Measurements from ENCODE around the gene GRIN2C. TPM values are rescaled to one million over a fixed set of nuclear protein-coding genes. Genes with fewer than 3 reads are reported as not detected.

Gene GRIN2C
- total RNA-seq, 2 donors from 2014 or later = 0.42 to 1.4 TPM

DNA sequence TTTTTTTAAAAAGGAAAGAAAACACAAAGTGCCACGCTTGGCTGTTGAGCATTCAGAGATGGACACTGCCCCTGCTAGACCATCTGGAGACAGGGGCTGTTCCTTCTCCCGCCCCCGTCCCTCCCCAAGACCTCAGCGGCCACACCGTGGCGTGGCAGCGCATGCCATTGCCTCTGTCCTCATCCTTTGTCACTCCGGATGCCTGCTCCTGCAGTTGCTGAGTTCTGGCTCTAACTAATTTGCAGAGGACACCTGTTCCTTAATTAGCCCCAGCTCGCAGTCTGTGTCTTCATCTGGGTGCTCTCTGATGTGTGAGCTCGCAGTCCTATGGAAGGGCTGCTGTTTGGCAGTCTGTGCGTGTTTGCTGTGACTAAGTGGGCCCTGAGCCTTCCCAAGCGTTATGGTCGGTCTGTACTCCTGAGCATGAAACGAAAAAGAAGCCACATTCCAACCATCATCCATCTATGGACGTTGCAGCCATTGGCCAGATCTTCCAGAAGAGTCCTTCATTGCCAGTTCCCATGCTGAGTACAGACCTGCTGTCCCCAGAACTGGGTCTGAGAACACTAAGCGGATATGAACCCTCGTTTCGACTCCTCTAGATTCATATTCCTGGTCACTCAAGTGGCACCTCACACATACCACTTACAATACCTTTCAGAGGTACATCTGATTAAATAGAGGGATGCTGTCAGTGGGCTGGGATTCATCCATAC, 42.6 kb downstream of the GRIN2C start:
- TF ChIP-seq, protein P1, sequence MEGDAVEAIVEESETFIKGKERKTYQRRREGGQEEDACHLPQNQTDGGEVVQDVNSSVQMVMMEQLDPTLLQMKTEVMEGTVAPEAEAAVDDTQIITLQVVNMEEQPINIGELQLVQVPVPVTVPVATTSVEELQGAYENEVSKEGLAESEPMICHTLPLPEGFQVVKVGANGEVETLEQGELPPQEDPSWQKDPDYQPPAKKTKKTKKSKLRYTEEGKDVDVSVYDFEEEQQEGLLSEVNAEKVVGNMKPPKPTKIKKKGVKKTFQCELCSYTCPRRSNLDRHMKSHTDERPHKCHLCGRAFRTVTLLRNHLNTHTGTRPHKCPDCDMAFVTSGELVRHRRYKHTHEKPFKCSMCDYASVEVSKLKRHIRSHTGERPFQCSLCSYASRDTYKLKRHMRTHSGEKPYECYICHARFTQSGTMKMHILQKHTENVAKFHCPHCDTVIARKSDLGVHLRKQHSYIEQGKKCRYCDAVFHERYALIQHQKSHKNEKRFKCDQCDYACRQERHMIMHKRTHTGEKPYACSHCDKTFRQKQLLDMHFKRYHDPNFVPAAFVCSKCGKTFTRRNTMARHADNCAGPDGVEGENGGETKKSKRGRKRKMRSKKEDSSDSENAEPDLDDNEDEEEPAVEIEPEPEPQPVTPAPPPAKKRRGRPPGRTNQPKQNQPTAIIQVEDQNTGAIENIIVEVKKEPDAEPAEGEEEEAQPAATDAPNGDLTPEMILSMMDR (IDR thresholded peaks at IDR 0.05) = no peak
- no peaks in the 10 kb centered on the region for H3K27me3 ChIP-seq (replicated peaks; ENCODE audit: insufficient read depth)
- no peak overlapping the region for H3K27ac ChIP-seq
- DNase-seq (ENCODE audit: low spot score) (no peak), ATAC-seq (ENCODE audit: insufficient number of reproducible peaks, low FRiP score, low read depth) (no peak)
- H3K36me3 ChIP-seq = peaks cover 16% of the 10 kb centered on the region
- no peaks in the 10 kb centered on the region for H3K9me3 ChIP-seq
- H3K4me3 ChIP-seq = no peak overlapping the region
- peaks cover 0 to 11% of the 10 kb centered on the region in 2 donors for H3K4me1 ChIP-seq (ENCODE audit: control insufficient read depth in 1 of 2, low read depth in 2 of 2)

DNA sequence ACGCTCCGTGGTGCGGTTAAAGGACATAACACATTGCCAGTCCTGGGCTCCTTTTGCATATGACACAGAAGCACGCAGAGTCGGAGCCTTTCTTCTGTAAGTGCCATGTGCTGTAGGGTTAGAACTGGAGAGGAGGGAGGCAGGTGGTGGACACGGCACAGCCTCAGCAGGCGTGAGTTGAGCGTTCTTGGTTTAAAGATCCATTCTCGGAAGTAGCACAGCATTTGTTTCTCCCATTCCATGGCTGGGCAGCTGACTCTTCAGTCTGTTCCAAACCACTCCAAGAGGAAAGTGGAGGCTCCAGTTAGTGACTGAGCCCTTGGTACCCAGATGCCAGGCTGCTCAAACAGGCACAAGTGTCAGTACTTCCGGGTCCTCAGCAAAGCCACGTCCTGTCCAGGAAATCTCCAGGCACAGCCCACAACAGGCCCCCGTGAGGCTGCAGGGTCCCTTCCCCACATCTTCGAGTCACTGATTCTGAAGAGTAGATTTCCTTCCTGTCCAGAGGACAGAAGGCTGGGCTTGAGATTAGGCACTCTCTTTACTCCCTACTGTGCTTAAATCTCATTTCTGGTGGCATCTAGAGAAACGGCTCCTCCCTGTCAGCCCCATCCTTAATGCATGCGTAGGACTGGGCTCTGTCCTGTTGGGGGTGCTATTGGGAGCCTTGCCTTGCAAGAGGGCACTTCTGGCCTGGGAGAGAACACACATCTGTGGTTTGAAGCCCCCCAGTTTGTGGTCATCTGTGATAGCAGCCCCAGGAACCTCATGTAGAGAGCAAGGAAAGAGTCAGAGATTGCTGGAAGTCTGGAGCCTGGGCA, 43.9 kb downstream of the GRIN2C start:
- H3K9me3 ChIP-seq = no peaks in the 10 kb centered on the region

DNA sequence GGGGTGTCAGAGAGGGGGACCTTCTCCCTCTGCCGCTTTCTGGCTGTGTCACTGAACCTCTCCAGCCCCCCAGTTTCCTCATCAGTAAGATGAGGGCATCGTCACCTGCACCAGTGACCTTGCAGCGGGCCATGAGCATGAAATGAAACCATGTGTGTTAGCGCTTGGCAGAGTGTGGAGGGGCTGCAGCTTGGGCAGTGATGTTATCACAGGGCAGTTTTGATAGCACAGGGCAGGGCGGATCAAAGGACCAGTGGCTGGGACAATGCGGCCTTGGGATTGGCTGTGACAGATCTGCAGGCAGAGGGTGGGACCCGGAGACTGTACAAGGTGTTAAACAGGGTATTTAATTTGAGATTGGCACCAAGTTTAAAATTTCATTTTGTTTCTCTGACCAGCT, 44.6 kb downstream of the GRIN2C start:
- H3K36me3 ChIP-seq = peaks cover 6% of the 10 kb centered on the region
- ATAC-seq (ENCODE audit: insufficient number of reproducible peaks, low FRiP score, low read depth) = no peak
- DNase-seq (ENCODE audit: low spot score) = no peak
- H3K4me3 ChIP-seq = no peak overlapping the region
- TF ChIP-seq, protein P1 (IDR thresholded peaks at IDR 0.05) = no peak
- no peaks in the 10 kb centered on the region for H3K27me3 ChIP-seq (replicated peaks; ENCODE audit: insufficient read depth)
- H3K27ac ChIP-seq = no peak overlapping the region
- no peaks in the 10 kb centered on the region for H3K9me3 ChIP-seq
- peaks cover 0 to 13% of the 10 kb centered on the region in 2 donors for H3K4me1 ChIP-seq (ENCODE audit: control insufficient read depth in 1 of 2, low read depth in 2 of 2)

More for the DNA sequence above, 43.9 kb downstream of the GRIN2C start:
- no peak for DNase-seq (ENCODE audit: low spot score)
- Histone ChIP-seq H3K36me3 (peaks cover 12% of the 10 kb centered on the region), H3K4me3 (no peak overlapping the region), H3K27me3 (replicated peaks; ENCODE audit: insufficient read depth) (no peaks in the 10 kb centered on the region), H3K27ac (no peak overlapping the region), H3K4me1 (ENCODE audit: control insufficient read depth in 1 of 2, low read depth in 2 of 2) (peaks cover 0 to 13% of the 10 kb centered on the region in 2 donors)
- no peak for ATAC-seq (ENCODE audit: insufficient number of reproducible peaks, low FRiP score, low read depth)
- TF ChIP-seq, protein P1 (IDR thresholded peaks at IDR 0.05) = no peak

DNA sequence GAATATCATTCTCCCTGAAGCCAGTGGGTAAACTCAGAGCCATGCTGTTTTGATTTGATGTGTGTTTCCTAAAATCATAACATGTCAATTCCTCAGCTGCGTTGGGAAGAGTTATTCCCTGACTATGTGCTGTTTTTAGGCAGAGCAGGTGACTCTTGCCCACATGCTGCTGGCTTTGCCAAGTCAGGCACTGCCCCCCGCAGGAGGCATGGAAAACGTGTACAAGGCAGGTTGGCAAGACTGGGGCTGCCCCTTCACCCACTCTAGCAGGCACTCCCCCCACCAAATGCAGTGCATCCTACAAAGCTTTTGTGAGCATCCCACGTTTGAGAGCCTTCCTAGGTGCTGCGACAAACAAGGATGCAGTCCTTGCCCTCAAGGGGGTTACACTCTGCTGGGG, 45.2 kb downstream of the GRIN2C start:
- TF ChIP-seq, protein P1 (IDR thresholded peaks at IDR 0.05) = no peak
- Histone ChIP-seq H3K9me3 (no peaks in the 10 kb centered on the region), H3K27me3 (replicated peaks; ENCODE audit: insufficient read depth) (no peaks in the 10 kb centered on the region), H3K4me1 (ENCODE audit: control insufficient read depth in 1 of 2, low read depth in 2 of 2) (peaks cover 0 to 13% of the 10 kb centered on the region in 2 donors), H3K27ac (no peak overlapping the region), H3K4me3 (no peak overlapping the region), H3K36me3 (no peaks in the 10 kb centered on the region)
- DNase-seq (ENCODE audit: low spot score) (no peak), ATAC-seq (ENCODE audit: insufficient number of reproducible peaks, low FRiP score, low read depth) (no peak)

Measured in thoracic aorta (tissue), 2 donors.